ENCODE data around the gene TMEM242.

The TMEM242 gene

GRCh38 chr6:157281570-157281969, 41.7 kb downstream of the TMEM242 start:
- Histone ChIP-seq H3K4me1 (ENCODE audit: control insufficient read depth, insufficient read depth, low read length) (no peaks in the 10 kb centered on the region), H3K36me3 (ENCODE audit: control insufficient read depth in 2 of 2, insufficient read depth in 1 of 2, low read length in 2 of 2) (no peaks in the 10 kb centered on the region), H3K9me3 (ENCODE audit: control insufficient read depth, insufficient read depth, low read depth, low read length) (no peaks in the 10 kb centered on the region), H3K27ac (ENCODE audit: extremely low read depth, low read depth, low read length) (no peak overlapping the region), H3K4me3 (ENCODE audit: low read depth, low read length) (no peak overlapping the region)
- CTCF ChIA-PET, result interaction anchor here (0.6 kb wide), 2 partner anchors 118 to 371 kb away, joined by 3 to 4 read pairs; no protein-coding TSS in a partner anchor
- TF ChIP-seq ZNF624 (tag by site-specific recombination; IDR thresholded peaks at IDR 0.05) (no peak), ZNF513 (tag by site-specific recombination; IDR thresholded peaks at IDR 0.05) (no peak), ZNF366 (tag by site-specific recombination; conservative IDR thresholded peaks at IDR 0.05) (no peak), MZF1 (tag by site-specific recombination; IDR thresholded peaks at IDR 0.05; ENCODE audit: borderline replicate concordance) (no peak), ZFP37 (tag by site-specific recombination; IDR thresholded peaks at IDR 0.05) (no peak), YY1 (tag by site-specific recombination; IDR thresholded peaks at IDR 0.05) (no peak), ZNF2 (tag by site-specific recombination; IDR thresholded peaks at IDR 0.05) (0 out of 2 replicates have a peak, but pooled peaks have one; percentile 3), ZNF202 (tag by site-specific recombination; IDR thresholded peaks at IDR 0.05; ENCODE audit: borderline replicate concordance) (no peak)
- POLR2A ChIA-PET, result no interaction called here

- POLR2A ChIA-PET, result no interaction called here
- no peak overlapping the region for H3K4me3 ChIP-seq (ENCODE audit: low read depth, low read length)
These were observed 42.4 kb downstream of the TMEM242 start for GRCh38 chr6:157280947-157281346.

More at GRCh38 chr6:157280947-157281346, 42.4 kb downstream of the TMEM242 start:
- no peaks in the 10 kb centered on the region for H3K9me3 ChIP-seq (ENCODE audit: control insufficient read depth, insufficient read depth, low read depth, low read length)
- no peaks in the 10 kb centered on the region for H3K36me3 ChIP-seq (ENCODE audit: control insufficient read depth in 2 of 2, insufficient read depth in 1 of 2, low read length in 2 of 2)
- no peaks in the 10 kb centered on the region for H3K4me1 ChIP-seq (ENCODE audit: control insufficient read depth, insufficient read depth, low read length)
- TF ChIP-seq ZNF324 (tag by site-specific recombination; IDR thresholded peaks at IDR 0.05) (no peak), ZBTB21 (tag by site-specific recombination; IDR thresholded peaks at IDR 0.05) (no peak), ZBTB49 (tag by site-specific recombination; IDR thresholded peaks at IDR 0.05; ENCODE audit: low read depth) (no peak), ZNF169 (tag by site-specific recombination; IDR thresholded peaks at IDR 0.05) (no peak), ZNF596 (tag by site-specific recombination; IDR thresholded peaks at IDR 0.05) (no peak), ZNF645 (tag by site-specific recombination; IDR thresholded peaks at IDR 0.05) (no peak), ELK4 (IDR thresholded peaks at IDR 0.05; ENCODE audit: borderline replicate concordance, low read depth, low read length) (no peak), ZNF747 (tag by site-specific recombination; IDR thresholded peaks at IDR 0.05) (no peak), ZNF146 (tag by site-specific recombination; IDR thresholded peaks at IDR 0.05) (no peak)
- H3K27ac ChIP-seq (ENCODE audit: extremely low read depth, low read depth, low read length), result no peak overlapping the region
- CTCF ChIA-PET, result no interaction called here
